PC-3 (cell line): Measurements from ENCODE around the gene PPIE.
"Not testable (repeated sequence)": the region's sequence is repeated elsewhere in the genome, so short reads cannot be mapped to it uniquely, and the experiment has no call there.

ENCODE experiments used
- CTCF ChIP-seq: fragments of 300-600 bp; sonication (generic); conservative IDR thresholded peaks from 2 replicates; pipeline ENCODE4 v1.5.1; 2017; ENCODE audit warnings: antibody characterized with exemption, low read depth, mild to moderate bottlenecking, low read length
- EZH2 ChIP-seq: fragments of 300-600 bp; sonication (generic); IDR thresholded peaks from one replicate; pipeline ENCODE4 v1.6.1; 2017; ENCODE audit warnings: antibody characterized with exemption, mild to moderate bottlenecking, low read length; ENCODE audit not compliant: unreplicated experiment
- EZH2phosphoT487 ChIP-seq: fragments of 300-600 bp; sonication (generic); IDR thresholded peaks from 2 replicates; pipeline ENCODE4 v1.6.1; 2018; ENCODE audit warnings: mild to moderate bottlenecking, antibody characterized with exemption, low read length, borderline replicate concordance

DNA sequence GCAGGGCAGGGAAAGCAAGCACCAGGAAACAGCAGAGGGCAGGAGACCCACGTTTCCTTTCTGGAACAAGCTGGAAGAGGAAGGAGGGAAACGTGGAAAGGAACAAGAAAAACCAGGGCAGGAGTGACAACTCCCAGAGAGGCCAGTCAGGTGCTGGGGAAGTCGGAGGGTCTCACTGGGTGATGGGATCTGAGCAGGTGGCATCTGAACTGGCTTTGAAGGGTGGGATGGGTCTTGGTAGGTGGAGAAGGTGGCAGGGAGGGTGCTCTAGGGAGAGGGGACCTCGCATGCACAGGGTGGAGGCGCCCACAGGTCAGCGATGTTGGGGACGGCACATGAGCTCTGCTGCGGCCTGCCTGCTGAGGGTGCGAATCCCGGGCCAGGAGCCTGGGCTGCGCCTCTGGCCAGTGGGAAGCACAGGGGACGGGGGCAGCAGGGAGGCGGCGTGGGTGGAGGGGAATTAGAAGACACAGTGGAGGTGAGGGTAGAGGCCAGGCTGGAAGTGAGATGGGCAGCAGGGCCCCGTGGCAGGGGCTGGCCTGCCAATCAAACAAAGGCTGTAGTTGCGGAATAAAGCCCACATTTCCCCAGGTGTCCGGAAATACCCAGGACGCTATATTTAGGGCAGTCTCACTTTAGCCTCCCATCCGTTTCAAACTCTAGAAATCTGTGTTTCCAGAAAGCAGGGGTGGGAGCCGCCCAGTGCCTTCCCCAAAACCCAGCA, 37.2 kb downstream of the PPIE start:
- not testable (repeated sequence) for TF ChIP-seq CTCF, EZH2, EZH2phosphoT487
